ENCODE measurements around the gene TAP2.
"Not testable (repeated sequence)": the region's sequence is repeated elsewhere in the genome, so short reads cannot be mapped to it uniquely, and the experiment has no call there.

Gene TAP2

GRCh38 chr6:32835167-32835893 is 3.2 kb downstream of the TAP2 start:
- DNase-seq (ENCODE audit: low read depth) = no peak

GRCh38 chr6:32833664-32834063 is 4.9 kb downstream of the TAP2 start:
- no peak for DNase-seq (ENCODE audit: low read depth)

DNA sequence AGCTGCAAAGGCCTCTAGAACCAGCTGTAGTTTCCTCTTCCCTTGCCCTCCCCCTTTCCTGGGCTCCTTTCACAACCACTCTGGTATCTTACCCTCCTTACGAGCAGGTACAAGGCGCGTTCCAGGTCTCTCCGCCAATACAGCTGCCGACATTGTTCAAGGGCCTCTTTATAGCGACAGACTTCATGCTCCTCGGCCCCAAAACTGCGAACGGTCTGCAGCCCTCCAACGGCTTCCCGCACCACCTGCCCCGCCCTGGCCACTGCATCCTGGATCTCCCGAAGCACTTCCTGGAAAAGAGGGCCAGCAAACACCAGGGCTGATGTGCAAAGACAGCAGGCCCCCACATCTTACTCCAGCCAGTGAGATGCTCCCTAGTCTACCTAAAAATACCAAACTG is 6.0 kb downstream of the TAP2 start:
- DNase-seq (ENCODE audit: low read depth) = no peak

- DNase-seq (ENCODE audit: low read depth) = no peak
Observed at GRCh38 chr6:32830936-32831335, 7.6 kb downstream of the TAP2 start.

DNA sequence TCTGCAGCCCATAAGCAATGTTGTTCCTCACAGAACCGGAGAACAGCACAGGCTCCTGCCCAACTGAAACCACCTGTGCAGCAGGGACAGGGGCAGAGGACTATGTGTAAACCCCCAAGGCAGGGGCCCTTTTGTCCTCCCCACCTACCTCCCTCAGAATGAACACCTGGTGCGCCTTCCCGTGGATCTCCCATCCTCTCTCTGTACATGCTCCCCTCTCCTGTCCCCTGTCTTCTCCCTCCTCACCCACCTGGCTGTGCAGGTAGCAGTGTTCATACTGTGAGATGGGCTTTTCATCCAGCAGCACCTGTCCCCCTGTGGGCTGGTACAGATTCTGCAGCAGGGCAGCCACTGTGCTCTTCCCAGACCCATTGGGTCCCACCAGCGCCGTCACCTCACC is 8.5 kb downstream of the TAP2 start:
- DNase-seq (ENCODE audit: low read depth) = no peak

GRCh38 chr6:32829495-32829894 is 9.0 kb downstream of the TAP2 start:
- DNase-seq (ENCODE audit: low read depth) = no peak

- no peak for DNase-seq (ENCODE audit: low read depth)
Observed at GRCh38 chr6:32827025-32827424, 11.5 kb downstream of the TAP2 start.

DNA sequence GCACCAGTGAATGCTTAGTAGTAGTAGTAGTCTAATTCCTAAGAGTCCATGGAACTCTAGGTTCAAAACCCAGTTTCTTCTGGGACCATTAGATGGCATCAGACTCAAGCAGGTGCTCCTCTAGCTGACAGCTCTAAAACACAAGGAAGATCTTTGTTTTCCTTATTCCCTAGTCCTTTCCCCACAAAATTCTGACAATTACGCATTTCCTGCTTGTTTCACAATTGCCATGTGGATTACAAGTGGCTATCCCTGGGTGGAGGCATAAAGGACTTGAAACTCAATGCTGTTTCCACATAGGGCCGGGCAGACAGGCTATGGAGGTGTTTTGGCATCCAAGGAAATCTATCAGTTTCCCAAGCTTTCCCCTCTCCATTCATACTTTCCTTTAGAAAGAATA is 12.6 kb downstream of the TAP2 start:
- DNase-seq (ENCODE audit: low read depth) = no peak

DNA sequence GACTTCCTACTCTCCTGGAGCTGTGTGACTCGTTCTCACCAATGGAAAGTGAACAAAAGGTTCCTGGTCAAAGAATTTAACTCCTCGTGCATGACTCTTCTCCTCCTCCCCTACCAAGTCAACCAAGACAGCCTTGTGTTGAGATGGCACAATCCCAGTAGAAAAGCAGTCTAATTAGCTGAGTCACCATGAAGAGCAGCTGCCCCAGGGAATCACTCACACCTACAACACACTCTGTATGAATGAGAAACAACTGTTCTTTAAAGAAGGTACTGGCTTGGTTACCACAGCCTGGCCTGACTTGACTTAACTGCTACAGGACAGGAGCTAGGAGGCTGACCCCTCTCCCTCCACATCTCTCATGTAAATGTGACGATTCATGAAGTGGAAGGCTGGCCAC is 18.8 kb downstream of the TAP2 start:
- DNase-seq (ENCODE audit: low read depth) = no peak

DNA sequence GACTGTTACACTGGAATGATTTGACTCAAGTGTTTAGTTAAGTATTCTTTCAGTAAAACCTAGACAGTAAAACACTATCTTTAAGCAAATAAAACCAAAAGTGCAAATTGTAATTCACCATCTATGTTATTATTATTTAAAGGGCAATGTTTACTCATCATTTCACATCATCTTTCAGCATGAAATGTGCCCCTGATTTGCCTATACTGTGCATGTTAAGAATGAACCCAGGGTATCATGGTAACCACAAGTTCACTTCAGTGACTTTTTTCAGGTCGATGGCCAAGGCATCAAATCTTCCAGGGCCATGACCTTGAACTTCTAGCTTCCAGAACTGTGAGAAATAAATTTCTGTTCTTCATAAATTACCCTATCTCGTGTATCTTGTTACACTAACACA is 19.7 kb downstream of the TAP2 start:
- no peak for DNase-seq (ENCODE audit: low read depth)

DNA sequence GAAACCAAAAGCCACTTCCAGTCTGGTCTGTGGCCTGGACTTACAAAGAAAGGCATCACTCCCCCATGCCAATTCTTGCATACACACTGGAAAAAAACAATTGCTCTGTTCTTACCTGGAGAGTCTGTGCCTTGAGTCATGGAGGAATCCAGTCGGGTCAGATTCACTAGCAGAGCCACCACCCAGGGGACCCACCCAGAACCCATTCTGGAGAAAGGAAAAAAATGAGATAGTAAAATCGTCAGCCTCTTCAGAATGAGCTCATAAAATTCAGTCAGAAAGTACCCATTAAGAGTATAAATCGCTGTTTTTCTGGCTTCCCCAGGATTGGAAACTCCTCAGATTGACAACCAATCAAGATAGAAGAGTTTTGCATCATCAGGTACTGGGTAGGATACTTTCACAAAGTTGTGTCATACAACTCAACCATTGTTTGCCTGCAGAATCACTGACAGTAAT is 21.8 kb downstream of the TAP2 start, which contains the start of gene HLA-DOB:
HLA-DOB (minus strand) TSS at position 257 of the 459 bp plus-strand sequence; CDS start at position 206, 51 bp downstream.
- DNase-seq (ENCODE audit: low read depth) = no peak

DNA sequence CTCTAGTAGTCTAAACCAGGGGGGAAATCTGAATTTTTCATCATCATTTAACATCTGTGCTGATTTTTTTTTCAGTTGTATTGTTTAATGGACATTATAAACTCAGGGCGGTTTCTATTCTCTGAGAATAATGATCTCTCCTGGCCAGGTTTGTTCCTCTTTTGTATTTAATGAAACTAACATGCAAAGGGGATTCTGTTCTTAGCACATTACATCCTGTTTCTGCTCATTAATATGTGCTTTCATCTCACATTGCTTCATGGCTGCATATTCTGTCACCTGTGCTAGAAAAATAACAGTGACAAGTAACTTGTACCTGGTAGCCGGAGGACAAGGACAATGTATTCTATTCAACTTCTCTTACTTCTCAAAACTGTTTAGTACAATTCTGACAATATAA is 22.5 kb downstream of the TAP2 start:
- no peak for DNase-seq (ENCODE audit: low read depth)

- DNase-seq (ENCODE audit: low read depth) = no peak
Observed at GRCh38 chr6:32815115-32815514, 23.4 kb downstream of the TAP2 start.

- no peak for DNase-seq (ENCODE audit: low read depth)
Observed at GRCh38 chr6:32814145-32814544, 24.4 kb downstream of the TAP2 start.

- DNase-seq (ENCODE audit: low read depth) = no peak
Observed at GRCh38 chr6:32809171-32809570, 29.4 kb downstream of the TAP2 start.

- no peak for DNase-seq (ENCODE audit: low read depth)
Observed at GRCh38 chr6:32807020-32807580, 31.4 kb downstream of the TAP2 start.

GRCh38 chr6:32805404-32805803 is 33.1 kb downstream of the TAP2 start:
- not testable (repeated sequence) for DNase-seq (ENCODE audit: low read depth)

DNA sequence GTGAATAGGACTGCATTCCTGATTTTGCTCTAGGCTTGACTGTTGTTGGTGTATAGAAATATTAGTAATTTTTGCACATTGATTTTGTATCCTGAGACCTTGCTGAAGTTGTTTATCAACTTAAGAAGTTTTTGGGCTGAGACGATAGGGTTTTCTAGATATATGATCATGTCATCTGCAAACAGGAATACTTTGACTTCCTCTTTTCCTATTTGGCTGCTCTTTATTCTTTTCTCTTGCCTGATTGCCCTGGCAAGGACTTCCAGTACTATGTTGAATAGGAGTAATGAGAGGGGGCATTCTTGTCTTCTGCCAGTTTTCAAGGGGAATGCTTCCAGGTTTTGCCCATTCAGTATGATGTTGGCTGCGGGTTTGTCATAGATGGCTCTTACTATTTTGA is 35.1 kb downstream of the TAP2 start:
- DNase-seq (ENCODE audit: low read depth) = no peak

GRCh38 chr6:32799740-32800139 is 38.8 kb downstream of the TAP2 start:
- DNase-seq (ENCODE audit: low read depth) = no peak

DNA sequence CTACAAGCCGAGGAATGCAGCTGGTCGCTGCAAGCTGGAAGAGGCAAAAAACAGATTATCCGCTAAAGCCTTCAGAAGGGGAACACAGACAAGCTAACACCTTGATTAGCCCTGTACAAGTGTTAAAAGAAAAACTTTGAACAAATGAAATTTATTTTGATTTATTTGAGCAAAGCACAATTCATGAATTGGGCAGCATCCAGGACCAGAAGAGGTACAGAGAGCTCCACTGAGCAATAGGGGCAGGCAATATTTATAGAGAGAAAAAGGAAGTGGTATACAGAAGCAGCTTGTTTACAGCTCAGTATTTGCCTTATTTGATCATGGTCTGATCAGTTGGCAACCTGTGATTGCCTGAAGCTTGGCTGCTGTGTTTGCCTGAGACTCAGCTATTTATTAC is 39.4 kb downstream of the TAP2 start:
- DNase-seq (ENCODE audit: low read depth) = peak; percentile 9

DNA sequence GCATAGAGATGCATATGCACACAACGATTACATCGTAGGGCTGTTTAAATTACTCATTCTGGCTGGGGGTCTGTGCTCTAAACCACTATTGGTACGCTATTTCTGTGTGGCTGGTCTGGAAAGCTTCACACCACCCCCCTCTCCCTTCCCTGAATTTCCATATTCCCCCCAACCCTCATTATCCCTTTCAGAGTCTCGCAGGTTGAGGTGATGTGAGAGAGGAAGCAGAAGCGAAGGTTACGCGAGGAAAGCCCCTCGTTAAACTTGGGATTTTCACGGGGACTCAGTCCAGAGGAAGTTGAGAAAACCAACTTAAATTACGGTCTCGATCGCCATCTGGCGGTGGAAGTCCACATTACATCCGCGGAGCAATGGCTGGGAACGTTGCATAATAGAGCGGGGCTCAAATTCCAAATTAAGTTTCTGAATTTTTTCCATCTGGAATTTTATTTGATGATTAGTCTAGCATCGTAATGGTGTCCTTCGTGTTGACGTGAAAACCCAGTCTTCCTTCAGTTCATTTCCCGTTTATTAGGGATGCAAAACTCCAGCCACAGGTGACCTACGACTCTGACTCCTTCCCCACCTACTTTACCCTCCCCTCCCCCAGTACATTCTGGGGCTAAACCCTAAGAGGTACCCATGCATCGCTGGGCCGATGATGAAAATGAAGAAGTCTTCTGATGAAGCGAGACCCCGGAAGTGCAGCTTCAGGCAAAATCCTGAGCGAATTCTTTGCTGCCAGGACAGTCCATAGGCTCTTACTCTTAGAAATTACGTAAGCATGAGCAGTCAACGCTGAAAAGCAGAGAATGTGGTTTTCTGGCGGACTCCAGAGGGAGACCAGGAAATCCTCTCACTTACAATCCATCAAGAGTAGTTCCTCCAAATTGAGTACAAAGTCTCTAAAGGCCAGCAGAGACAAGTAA is 41.4 kb downstream of the TAP2 start:
- DNase-seq (ENCODE audit: low read depth) = peak; percentile 37

GRCh38 chr6:32794510-32794909 is 44.0 kb downstream of the TAP2 start:
- DNase-seq (ENCODE audit: low read depth) = no peak
